ENCODE results near the gene EYA3.

EYA3 gene

DNA sequence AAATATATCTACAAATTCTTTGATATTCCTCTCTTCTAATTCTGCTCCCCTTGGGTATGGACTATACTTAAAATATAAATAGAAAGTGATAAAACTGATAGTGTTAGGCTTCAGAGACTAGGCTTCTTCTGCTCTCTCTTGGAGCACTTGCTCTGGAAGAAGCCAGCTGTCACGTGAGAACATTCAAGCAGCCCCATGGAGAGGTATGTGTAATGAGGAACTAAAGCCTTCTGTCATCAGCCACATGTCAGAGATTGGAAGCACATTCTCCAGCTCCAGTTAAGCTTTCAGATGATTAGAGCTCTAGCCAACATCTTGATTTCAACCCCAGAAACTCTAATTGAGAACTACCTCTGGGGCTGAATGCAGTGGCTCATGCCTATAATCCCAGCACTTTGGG is 94.3 kb downstream of the EYA3 start:
- H3K4me3 ChIP-seq (ENCODE audit: low read depth, low read length) = no peak overlapping the region
- ChIA-PET CTCF (interaction anchor here (0.7 to 1.4 kb wide), 2 partner anchors 19 to 34 kb away, joined by 3 read pairs; partner anchors contain the start of gene XKR8), POLR2A (interaction anchor here (0.6 kb wide), 1 partner anchor 35 kb away, joined by 3 read pairs; no protein-coding TSS in a partner anchor)
- DNase-seq (ENCODE audit: low read depth, low spot score) = no peak
- TF ChIP-seq, protein P1, sequence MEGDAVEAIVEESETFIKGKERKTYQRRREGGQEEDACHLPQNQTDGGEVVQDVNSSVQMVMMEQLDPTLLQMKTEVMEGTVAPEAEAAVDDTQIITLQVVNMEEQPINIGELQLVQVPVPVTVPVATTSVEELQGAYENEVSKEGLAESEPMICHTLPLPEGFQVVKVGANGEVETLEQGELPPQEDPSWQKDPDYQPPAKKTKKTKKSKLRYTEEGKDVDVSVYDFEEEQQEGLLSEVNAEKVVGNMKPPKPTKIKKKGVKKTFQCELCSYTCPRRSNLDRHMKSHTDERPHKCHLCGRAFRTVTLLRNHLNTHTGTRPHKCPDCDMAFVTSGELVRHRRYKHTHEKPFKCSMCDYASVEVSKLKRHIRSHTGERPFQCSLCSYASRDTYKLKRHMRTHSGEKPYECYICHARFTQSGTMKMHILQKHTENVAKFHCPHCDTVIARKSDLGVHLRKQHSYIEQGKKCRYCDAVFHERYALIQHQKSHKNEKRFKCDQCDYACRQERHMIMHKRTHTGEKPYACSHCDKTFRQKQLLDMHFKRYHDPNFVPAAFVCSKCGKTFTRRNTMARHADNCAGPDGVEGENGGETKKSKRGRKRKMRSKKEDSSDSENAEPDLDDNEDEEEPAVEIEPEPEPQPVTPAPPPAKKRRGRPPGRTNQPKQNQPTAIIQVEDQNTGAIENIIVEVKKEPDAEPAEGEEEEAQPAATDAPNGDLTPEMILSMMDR (IDR thresholded peaks at IDR 0.05; ENCODE audit: insufficient read depth, low read length, missing control alignments) = no peak

DNA sequence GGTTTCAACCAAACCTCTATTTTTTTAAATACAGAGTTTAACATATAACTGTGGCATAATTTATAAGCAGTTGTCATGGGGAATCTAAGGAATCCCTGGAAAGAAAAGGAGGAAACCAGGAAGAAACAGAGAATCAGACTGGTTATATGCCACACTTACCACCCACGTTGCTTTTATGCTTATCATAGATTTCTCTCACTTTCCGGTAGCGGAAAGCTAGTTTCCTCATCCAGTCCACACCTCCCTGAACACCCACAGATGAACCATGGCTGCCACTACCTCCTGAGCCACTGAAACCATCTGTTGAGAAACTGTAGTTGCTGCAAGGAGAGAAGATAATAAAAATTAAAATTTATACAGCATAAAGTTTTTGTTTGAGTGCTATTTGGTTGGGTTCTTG is 95.2 kb downstream of the EYA3 start:
- ChIA-PET POLR2A (no interaction called here), CTCF (interaction anchor here (0.6 to 1.4 kb wide), 3 partner anchors 13 to 19 kb away, joined by 3 read pairs; no protein-coding TSS in a partner anchor)

DNA sequence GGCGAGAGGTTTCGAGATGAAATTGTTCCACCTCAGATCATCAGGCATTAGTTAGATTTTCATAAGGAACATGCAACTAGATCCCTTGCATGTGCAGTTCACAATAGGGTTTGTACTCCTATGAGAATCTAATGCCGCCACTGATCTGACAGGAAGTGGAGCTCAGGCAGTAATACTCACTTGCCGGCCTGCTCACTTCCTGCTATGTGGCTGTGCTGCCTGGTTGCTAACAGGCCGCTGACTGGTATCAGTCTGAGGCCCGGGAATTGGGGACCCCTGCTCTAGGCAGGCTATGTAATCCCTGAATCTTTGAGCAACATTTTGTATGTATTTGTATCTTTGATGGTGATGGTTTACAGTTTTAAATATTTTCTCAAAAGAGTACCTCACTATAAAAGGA is 96.1 kb downstream of the EYA3 start:
- no peak overlapping the region for H3K4me3 ChIP-seq (ENCODE audit: low read depth, low read length)
- TF ChIP-seq, protein P1 (IDR thresholded peaks at IDR 0.05; ENCODE audit: insufficient read depth, low read length, missing control alignments) = no peak
- POLR2A ChIA-PET = no interaction called here
- no peak for DNase-seq (ENCODE audit: low read depth, low spot score)
- CTCF ChIA-PET = interaction anchor here (0.7 to 2.4 kb wide), 5 partner anchors 10 to 135 kb away, joined by 3 to 12 read pairs (median 8); no protein-coding TSS in a partner anchor

More for the DNA sequence above, 95.2 kb downstream of the EYA3 start:
- DNase-seq (ENCODE audit: low read depth, low spot score) = no peak
- TF ChIP-seq, protein P1 (IDR thresholded peaks at IDR 0.05; ENCODE audit: insufficient read depth, low read length, missing control alignments) = no peak
- H3K4me3 ChIP-seq (ENCODE audit: low read depth, low read length) = no peak overlapping the region

DNA sequence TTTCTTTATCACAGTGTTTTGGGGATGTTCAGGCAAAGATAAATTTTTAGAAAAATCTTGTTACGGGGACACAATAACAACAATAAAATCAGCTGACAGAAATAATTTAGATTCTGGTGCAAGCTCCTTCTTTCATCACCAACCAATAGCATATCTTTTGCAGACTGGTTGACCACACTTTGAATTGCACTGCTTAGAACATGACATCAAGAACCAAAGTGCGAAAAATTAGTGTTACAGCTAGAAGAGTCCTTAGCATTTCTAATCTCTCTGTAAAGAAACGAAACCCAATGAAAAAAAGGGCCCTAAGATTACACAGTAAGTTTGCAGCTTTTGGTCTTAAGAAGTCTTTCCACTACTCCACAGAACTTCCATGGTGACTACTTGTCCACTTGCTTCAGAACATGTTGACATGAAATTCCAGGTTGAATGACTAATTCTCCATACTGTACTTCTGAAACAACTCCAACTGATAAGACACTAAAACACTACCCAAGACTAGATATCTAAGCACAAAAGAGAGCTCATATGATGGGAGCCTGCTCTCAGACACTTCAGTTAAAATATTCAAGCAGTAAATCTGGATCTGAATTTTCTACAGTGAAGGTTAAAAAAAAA is 97.4 kb downstream of the EYA3 start:
- TF ChIP-seq, protein P1 (IDR thresholded peaks at IDR 0.05; ENCODE audit: insufficient read depth, low read length, missing control alignments) = no peak
- ChIA-PET CTCF (interaction anchor here (0.7 to 2.4 kb wide), 5 partner anchors 8 to 134 kb away, joined by 3 to 12 read pairs (median 8); no protein-coding TSS in a partner anchor), POLR2A (no interaction called here)
- H3K4me3 ChIP-seq (ENCODE audit: low read depth, low read length) = no peak overlapping the region
- no peak for DNase-seq (ENCODE audit: low read depth, low spot score)

DNA sequence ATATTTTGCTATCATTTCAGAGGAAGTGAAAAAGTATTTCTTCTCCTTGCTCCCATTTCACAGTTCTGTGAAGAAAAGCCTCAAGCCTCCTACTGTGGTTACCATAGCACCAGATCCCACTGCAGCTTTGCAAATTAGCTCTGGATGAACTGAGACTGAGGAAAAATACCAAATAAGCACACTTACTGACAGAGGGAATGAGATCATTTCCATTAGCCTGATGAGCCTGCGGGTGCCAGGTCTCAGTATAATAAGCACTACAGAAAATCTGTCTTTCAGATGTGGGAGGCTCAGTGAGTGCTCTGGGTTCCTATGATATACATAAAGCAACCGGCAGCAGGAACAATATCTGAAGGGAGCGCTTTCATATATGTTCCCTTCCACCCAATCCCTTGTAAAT is 107.3 kb downstream of the EYA3 start:
- TF ChIP-seq, protein P1 (IDR thresholded peaks at IDR 0.05; ENCODE audit: insufficient read depth, low read length, missing control alignments) = no peak
- H3K4me3 ChIP-seq (ENCODE audit: low read depth, low read length) = no peak overlapping the region
- no peak for DNase-seq (ENCODE audit: low read depth, low spot score)
- ChIA-PET POLR2A (interaction anchor here (1.8 kb wide), 1 partner anchor 107 kb away, joined by 5 read pairs; the partner anchor contains the start of gene EYA3), CTCF (interaction anchor here (0.7 to 11.5 kb wide), 11 partner anchors 7 to 130 kb away, joined by 3 to 110 read pairs (median 10); no protein-coding TSS in a partner anchor)

DNA sequence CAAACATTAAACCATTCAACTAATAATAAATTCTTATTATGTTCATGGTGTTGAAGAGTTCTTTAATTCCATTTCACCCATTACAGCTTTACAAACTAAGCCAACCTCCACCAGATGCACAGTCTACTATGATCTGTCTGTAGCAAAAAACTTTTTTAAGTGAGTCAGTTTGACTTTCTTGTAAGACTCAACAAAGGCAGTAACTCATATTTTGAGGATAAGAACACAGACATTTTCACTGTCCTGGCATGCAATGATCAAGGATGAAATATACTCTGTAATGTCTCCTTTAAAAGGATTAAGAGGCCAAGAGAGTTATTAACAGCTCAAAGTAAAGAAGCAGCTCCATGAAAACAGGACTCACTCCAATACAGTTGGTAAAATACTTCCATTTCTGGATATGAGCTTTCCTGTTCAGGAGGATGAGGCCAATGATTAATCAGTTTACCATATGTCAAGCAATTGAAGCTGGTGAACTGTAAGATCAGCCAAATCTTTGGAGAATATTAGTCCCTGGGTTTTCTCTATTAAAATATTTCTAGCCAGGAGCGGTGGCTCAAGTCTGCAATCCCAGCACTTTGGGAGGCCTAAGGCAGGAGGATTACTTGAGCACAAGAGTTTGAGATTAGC is 108.1 kb downstream of the EYA3 start:
- no peak overlapping the region for H3K4me3 ChIP-seq (ENCODE audit: low read depth, low read length)
- TF ChIP-seq, protein P1 (IDR thresholded peaks at IDR 0.05; ENCODE audit: insufficient read depth, low read length, missing control alignments) = no peak
- ChIA-PET POLR2A (interaction anchor here (1.8 kb wide), 1 partner anchor 108 kb away, joined by 5 read pairs; the partner anchor contains the start of gene EYA3), CTCF (interaction anchor here (0.6 to 11.5 kb wide), 28 partner anchors 8 to 150 kb away, joined by 3 to 110 read pairs (median 4); partner anchors contain the start of genes PPP1R8 and XKR8)
- no peak for DNase-seq (ENCODE audit: low read depth, low spot score)

Measured in AG04449 (cell line).